Activated naive CD4-positive, alpha-beta T cell treated with anti-CD3 and anti-CD28 coated beads, Interleukin-2, amount 50 U/mL, for 72 hours (primary cell): ENCODE measurements around the gene MYH7. TPM values are rescaled to one million over a fixed set of nuclear protein-coding genes. Genes with fewer than 3 reads are reported as not detected.
"Not testable (repeated sequence)": the region's sequence is repeated elsewhere in the genome, so short reads cannot be mapped to it uniquely, and the experiment has no call there.

Experiments used
- ATAC-seq, 2 donors: fragments of 150-1000 bp; cut with Tn5 transposase; 2 replicates each; pipeline ENCODE4 v1.10.0; 2021; ENCODE audit warnings: mild to moderate bottlenecking in 2 of 2, moderate library complexity in 2 of 2
- DNase-seq, 2 donors: peaks; one replicate each; pipeline ENCODE4 v3.0.0; 2021 to 2022; ENCODE audit warnings: low spot score in 2 of 2
- H3K27ac Mint-ChIP-seq, 2 donors: one replicate each; pipeline ENCODE4 v1.8.0; 2022; ENCODE audit warnings: mild to moderate bottlenecking in 2 of 2, mixed read lengths in 2 of 2
- H3K36me3 Mint-ChIP-seq, 2 donors: one replicate each; pipeline ENCODE4 v1.8.0; 2022; ENCODE audit warnings: mixed read lengths in 2 of 2
- H3K9me3 Mint-ChIP-seq, 2 donors: one replicate each; pipeline ENCODE4 v1.8.0; 2022; ENCODE audit warnings: mixed read lengths in 2 of 2
- total RNA-seq, 2 donors: library from RNA; stranded (reverse); gene quantifications; one replicate each; pipeline ENCODE4 v1.2.3, GENCODE V29; 2022

MYH7 gene
- total RNA-seq, 2 donors from 2014 or later: not detected

GRCh38 chr14:23456883-23457586, 21.6 kb upstream of the MYH7 start:
- not testable (repeated sequence) for H3K9me3 Mint-ChIP-seq, ATAC-seq, DNase-seq, H3K36me3 Mint-ChIP-seq, H3K27ac Mint-ChIP-seq

GRCh38 chr14:23454445-23454856, 19.0 kb upstream of the MYH7 start:
- Mint-ChIP-seq H3K36me3 (no peaks in the 10 kb centered on the region), H3K27ac (peak overlapping the region in 1 of 2 donors; percentile 44), H3K9me3 (no peaks in the 10 kb centered on the region)
- DNase-seq (no peak), ATAC-seq (no peak)

- ATAC-seq (no peak), DNase-seq (no peak)
- H3K36me3 Mint-ChIP-seq: peaks cover 0 to 6% of the 10 kb centered on the region in 2 donors
- H3K27ac Mint-ChIP-seq: no peak overlapping the region
- H3K9me3 Mint-ChIP-seq: no peaks in the 10 kb centered on the region
Observed at GRCh38 chr14:23452237-23452636, 16.8 kb upstream of the MYH7 start.

- Mint-ChIP-seq H3K27ac (no peak overlapping the region), H3K9me3 (no peaks in the 10 kb centered on the region), H3K36me3 (peaks cover 0 to 6% of the 10 kb centered on the region in 2 donors)
- DNase-seq (no peak), ATAC-seq (no peak)
Observed at GRCh38 chr14:23450379-23450778, 14.9 kb upstream of the MYH7 start.

GRCh38 chr14:23449314-23449713, 13.9 kb upstream of the MYH7 start:
- no peak for ATAC-seq
- Mint-ChIP-seq H3K36me3 (peaks cover 0 to 6% of the 10 kb centered on the region in 2 donors), H3K9me3 (no peaks in the 10 kb centered on the region), H3K27ac (peak overlapping the region in 1 of 2 donors; percentile 48)
- DNase-seq: no peak

- H3K9me3 Mint-ChIP-seq: no peaks in the 10 kb centered on the region
- DNase-seq (no peak), ATAC-seq (peak in 1 of 2 donors; percentile 94)
- H3K36me3 Mint-ChIP-seq: peaks cover 0 to 6% of the 10 kb centered on the region in 2 donors
- peak overlapping the region in 1 of 2 donors; percentile 97 for H3K27ac Mint-ChIP-seq
Observed at GRCh38 chr14:23447361-23448350, 12.2 kb upstream of the MYH7 start.

- H3K27ac Mint-ChIP-seq: peak overlapping the region in 1 of 2 donors; percentile 25
- ATAC-seq (no peak), DNase-seq (no peak)
- H3K9me3 Mint-ChIP-seq: no peaks in the 10 kb centered on the region
- H3K36me3 Mint-ChIP-seq: peaks cover 0 to 6% of the 10 kb centered on the region in 2 donors
Observed at GRCh38 chr14:23446291-23446851, 10.9 kb upstream of the MYH7 start.

GRCh38 chr14:23445773-23446172, 10.3 kb upstream of the MYH7 start:
- no peaks in the 10 kb centered on the region for H3K9me3 Mint-ChIP-seq
- H3K27ac Mint-ChIP-seq: no peak overlapping the region
- DNase-seq: no peak
- peaks cover 0 to 6% of the 10 kb centered on the region in 2 donors for H3K36me3 Mint-ChIP-seq
- ATAC-seq: no peak

GRCh38 chr14:23444314-23444713, 8.9 kb upstream of the MYH7 start:
- DNase-seq: no peak
- ATAC-seq: no peak
- H3K36me3 Mint-ChIP-seq: peaks cover 0 to 6% of the 10 kb centered on the region in 2 donors
- no peak overlapping the region for H3K27ac Mint-ChIP-seq
- no peaks in the 10 kb centered on the region for H3K9me3 Mint-ChIP-seq

- ATAC-seq: no peak
- DNase-seq: no peak
- Mint-ChIP-seq H3K9me3 (no peaks in the 10 kb centered on the region), H3K36me3 (peaks cover 0 to 6% of the 10 kb centered on the region in 2 donors), H3K27ac (no peak overlapping the region)
Observed at GRCh38 chr14:23443881-23444280, 8.4 kb upstream of the MYH7 start.

GRCh38 chr14:23443411-23443812, 8.0 kb upstream of the MYH7 start:
- no peaks in the 10 kb centered on the region for H3K9me3 Mint-ChIP-seq
- no peak for ATAC-seq

GRCh38 chr14:23442721-23443356, 7.4 kb upstream of the MYH7 start:
- H3K36me3 Mint-ChIP-seq: peaks cover 0 to 3% of the 10 kb centered on the region in 2 donors
- H3K9me3 Mint-ChIP-seq: no peaks in the 10 kb centered on the region
- no peak for DNase-seq
- no peak for ATAC-seq
- H3K27ac Mint-ChIP-seq: peak overlapping the region in 1 of 2 donors; percentile 44

More at GRCh38 chr14:23443411-23443812, 8.0 kb upstream of the MYH7 start:
- no peak for DNase-seq
- no peak overlapping the region for H3K27ac Mint-ChIP-seq
- peaks cover 0 to 6% of the 10 kb centered on the region in 2 donors for H3K36me3 Mint-ChIP-seq

- ATAC-seq (no peak), DNase-seq (no peak)
- no peak overlapping the region for H3K27ac Mint-ChIP-seq
- H3K9me3 Mint-ChIP-seq: no peaks in the 10 kb centered on the region
- H3K36me3 Mint-ChIP-seq: no peaks in the 10 kb centered on the region
Observed at GRCh38 chr14:23441076-23441475, 5.6 kb upstream of the MYH7 start.

GRCh38 chr14:23439107-23439835, 3.8 kb upstream of the MYH7 start:
- H3K27ac Mint-ChIP-seq: no peak overlapping the region
- no peak for ATAC-seq
- no peak for DNase-seq
- no peaks in the 10 kb centered on the region for H3K9me3 Mint-ChIP-seq
- no peaks in the 10 kb centered on the region for H3K36me3 Mint-ChIP-seq

GRCh38 chr14:23438101-23438971, 2.9 kb upstream of the MYH7 start:
- DNase-seq: no peak
- peak overlapping the region in 1 of 2 donors; percentile 74 for H3K27ac Mint-ChIP-seq
- no peak for ATAC-seq
- no peaks in the 10 kb centered on the region for H3K9me3 Mint-ChIP-seq
- no peaks in the 10 kb centered on the region for H3K36me3 Mint-ChIP-seq
